KBM-7 (cell line): ENCODE results near the gene WDR4.
"Not testable (repeated sequence)": the region's sequence is repeated elsewhere in the genome, so short reads cannot be mapped to it uniquely, and the experiment has no call there.

ENCODE experiments used
- DNase-seq: peaks from one replicate; pipeline ENCODE4 v3.0.0-alpha.2; 2015
- in situ Hi-C: fragments of 300-500 bp; cut with MboI; formaldehyde crosslinking; loops from 2 replicates; pipeline ENCODE4 v1.14.3; 2020; ENCODE audit warnings: low sequenced_read_pairs, low pct_unique_long_range_greater_than_20kb, mixed read lengths

WDR4 gene

DNA sequence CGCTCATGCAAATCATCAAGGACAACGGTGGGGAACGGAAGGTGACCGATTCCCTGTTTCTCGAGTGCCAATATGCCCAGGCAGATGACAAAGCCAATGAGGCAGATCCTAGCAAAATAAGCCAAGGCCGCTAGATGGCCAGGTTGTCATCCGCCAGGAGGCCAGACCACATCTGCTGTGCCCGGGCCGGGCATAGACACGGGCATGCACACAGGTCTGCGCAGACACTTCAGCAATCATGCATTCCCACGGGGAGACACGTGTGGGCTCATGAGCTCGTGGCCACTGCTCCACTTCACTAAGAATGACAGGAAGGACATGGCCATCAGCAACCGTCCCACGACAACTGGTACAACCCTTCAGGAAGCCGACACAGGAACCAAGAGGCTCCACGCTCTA is 23.4 kb downstream of the WDR4 start:
- in situ Hi-C loops: no loop called here

DNA sequence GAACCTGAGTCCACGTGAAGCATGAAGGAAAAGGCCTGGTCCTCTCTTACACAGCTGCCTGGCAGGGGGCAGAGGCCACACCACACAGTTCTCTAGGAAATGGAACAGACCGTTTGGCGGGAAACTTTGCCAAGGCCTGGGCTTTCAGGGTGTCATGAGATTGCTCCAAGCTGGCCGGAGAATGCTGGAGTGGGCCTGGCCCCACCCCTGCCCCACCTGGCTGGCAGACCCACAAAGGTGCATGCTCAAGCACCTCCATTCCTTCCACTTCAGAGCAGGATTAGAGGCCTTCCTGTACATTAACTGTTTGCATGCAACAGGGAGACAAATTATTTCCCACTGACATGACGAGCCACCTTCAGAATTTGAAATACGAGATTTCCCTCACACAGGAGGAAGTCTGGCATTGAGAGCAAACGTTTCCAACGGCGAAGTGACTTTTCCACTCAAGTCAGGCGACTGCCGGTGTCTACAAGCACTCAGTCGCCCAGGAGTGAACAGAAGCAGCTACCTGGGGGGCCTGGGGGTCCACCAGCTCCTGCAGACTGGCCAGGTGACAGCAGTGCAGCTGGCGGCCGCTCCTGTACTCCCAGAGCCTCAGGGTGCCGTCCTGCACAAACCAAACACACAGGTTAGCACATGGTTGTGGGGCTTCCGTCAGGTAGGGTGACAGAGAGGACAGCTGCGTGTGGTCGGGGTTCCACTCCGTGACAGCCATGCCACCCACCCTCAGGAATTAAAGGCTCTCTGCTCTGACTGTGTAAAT is 24.0 kb downstream of the WDR4 start:
- in situ Hi-C loops: no loop called here
- DNase-seq: no peak

More for the DNA sequence above, 23.4 kb downstream of the WDR4 start:
- DNase-seq: no peak

DNA sequence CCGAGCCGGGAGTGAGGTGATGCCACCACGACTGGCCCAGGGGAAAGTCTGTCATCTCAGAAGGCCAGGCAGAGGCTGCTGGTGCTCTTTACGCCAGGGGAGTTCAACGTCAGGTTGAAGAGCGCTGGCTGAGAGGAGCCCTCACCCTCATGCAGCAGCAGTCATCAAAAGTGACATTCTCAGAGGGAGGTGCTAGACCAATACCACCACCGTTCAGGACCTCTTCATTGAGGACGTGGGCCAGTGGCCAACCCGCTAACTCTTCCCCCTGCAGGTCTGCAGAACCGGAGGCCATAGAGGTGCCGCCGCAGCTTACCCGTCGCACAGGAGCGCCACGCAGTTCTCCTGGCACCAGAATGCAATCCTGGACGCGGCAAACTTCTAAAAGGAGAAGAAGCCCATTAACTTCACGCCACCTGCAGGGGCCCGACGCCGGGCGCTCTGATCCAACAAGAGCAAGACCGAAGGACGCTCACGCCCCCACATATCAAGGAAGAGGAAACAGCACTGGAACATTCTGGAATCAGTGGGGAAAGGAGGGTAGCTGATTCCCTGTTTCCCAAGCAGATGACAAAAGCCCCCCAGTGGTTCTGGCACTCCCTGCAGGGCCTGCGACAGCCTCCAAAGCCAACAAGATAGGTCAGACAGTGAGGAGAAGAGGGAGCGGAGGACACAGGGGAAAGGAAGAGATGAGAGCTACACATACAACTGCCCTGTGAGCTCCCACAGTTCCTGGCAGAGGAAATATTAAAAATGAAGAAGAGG is 24.9 kb downstream of the WDR4 start:
- in situ Hi-C loops: no loop called here
- DNase-seq: no peak

DNA sequence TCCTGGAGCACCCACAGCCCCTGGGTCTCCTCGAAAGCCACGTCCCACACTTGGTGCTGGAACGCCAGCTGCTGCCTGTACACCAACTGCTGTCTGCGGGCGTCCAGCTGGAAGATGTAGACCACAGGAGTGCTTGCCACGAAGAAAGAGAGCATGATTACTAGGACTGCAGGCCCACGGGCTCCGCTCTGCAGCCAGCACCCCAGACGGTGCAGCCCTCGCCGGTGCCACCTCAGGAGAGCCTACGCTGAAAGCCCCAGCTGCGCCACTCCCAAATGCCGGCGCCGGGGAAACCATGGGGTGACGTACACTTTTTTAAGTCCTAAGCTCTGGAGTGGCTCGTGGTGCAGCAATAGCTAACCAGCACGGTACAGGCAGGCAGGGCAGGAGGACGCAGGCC is 25.7 kb downstream of the WDR4 start:
- in situ Hi-C loops: no loop called here
- no peak for DNase-seq

DNA sequence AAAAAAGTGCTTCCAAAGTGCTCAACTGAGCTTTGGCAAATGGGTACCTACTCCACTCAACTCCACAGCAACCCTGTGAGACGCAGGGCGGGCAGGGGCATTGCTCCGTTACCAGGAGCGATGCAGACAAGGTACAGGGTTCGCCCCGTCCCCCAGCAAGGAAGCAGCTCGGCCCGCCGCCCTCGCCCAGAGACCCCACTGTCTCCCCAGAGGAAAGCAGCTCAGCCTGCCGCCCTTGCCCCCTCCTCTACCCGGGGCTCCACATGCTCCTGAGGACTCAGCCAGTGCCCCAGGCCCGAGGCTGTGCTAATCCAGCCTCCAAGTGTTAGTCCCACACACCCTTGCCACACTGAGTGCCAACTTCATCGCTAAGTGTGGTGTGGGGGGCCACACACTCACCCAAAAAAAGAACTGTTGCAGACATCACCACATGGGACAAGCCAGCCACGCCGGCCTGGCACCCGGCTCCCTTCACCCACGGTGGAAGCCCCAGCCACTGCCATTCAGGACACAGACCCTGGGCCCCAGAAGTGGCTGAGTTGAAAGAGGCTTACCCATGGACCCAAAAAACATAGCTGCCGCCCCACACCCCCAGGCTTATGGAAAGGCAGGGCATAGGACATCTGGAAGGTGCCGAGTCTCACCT is 26.3 kb downstream of the WDR4 start:
- DNase-seq: no peak
- in situ Hi-C loops: no loop called here

DNA sequence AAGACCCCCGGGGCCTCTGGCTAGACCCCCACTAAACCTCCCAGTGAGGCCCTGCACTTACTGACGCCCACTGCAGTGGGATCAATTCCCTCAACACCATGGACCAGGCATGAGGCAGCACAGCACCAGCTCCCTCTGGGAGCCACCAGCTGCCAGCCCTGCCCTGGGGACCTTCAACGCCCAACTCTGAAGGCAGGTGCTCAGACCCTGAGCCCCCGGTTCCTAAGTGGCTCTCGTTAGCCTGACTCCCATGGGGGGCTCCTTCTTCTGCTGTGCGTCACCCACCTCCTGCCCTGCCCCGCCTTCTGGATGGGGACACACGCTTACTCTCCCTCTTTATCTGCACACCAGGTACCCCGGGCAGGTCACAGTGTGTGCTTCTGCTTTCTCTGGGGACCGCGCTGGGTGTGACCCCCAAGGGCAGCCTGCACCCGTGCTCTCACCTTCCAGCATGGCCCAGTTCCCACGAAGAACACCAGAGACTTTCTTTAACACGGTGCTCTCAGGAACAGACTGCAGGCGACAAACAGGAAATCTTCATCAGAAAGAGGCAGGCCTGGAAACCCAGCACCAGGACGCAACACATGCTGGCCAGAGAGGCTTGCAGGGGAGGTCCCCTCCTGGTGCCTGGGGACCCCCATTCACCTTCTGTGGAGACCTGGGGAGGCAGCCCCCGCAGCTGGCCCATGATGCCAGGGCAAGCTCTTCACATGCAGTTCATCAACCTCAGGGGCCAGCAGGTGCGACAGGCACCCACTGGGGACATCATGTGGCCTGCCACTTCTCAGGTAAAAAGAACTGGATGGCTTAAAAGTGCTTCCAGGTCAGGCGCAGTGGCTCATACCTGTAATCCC is 27.3 kb downstream of the WDR4 start:
- in situ Hi-C loops: no loop called here

GRCh38 chr21:42850866-42851391 is 28.4 kb downstream of the WDR4 start:
- in situ Hi-C loops: no loop called here
- DNase-seq: peak; percentile 70

More for the DNA sequence above, 27.3 kb downstream of the WDR4 start:
- DNase-seq: no peak

DNA sequence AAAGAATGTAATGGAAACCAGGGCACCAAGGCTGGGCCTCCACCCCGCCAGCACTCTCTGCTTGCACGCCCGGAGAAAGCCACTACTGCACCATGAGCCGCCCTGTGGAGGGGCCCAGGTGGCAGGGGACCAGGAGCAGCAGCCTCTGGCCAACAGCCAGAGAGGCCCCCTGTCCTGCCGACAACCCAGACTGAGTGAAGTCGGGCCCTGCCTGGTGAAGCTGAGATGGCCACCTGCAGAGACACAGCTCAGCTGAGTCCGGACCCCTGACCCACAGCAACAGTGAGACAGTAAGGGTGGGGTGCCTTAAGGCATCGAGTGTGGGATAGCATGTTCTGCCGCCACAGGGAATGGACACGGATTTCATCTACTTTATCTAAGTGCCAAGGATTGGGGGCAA is 28.9 kb downstream of the WDR4 start:
- in situ Hi-C loops: no loop called here
- no peak for DNase-seq

DNA sequence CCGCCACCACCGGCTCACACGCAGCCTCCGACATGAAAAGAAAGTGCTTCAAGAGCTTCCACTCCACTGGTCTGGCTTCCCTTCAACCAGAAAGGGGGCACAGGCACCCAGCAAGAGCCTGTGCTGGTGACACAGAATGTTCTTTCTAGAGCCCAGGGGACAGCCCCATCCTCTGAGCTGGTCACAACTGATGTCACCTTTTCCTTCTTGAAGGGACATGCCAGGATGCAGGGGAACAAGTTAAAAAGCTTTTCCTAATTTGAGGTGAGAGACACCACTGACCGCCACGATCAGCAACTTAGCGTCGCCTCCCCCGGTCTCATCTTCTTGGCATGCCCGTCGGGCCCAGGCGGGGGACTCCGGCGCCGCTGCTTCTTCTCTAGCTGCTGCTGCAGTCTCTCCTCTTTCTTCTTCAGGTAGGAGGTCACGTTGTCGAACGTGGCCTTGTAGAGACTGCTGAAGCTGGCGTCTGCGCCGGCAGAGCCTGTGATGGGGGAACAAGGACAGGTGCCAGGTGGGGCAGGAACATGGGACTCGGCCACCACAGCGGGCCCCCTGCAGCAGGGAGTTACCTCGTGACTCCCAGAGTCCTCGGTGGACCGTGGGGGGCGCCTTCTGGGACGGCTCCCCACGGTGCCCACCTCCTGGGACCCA is 29.5 kb downstream of the WDR4 start:
- in situ Hi-C loops: loop anchor here (25.0 kb wide), 1 partner anchor 263 kb away; no protein-coding TSS in a partner anchor
- no peak for DNase-seq

DNA sequence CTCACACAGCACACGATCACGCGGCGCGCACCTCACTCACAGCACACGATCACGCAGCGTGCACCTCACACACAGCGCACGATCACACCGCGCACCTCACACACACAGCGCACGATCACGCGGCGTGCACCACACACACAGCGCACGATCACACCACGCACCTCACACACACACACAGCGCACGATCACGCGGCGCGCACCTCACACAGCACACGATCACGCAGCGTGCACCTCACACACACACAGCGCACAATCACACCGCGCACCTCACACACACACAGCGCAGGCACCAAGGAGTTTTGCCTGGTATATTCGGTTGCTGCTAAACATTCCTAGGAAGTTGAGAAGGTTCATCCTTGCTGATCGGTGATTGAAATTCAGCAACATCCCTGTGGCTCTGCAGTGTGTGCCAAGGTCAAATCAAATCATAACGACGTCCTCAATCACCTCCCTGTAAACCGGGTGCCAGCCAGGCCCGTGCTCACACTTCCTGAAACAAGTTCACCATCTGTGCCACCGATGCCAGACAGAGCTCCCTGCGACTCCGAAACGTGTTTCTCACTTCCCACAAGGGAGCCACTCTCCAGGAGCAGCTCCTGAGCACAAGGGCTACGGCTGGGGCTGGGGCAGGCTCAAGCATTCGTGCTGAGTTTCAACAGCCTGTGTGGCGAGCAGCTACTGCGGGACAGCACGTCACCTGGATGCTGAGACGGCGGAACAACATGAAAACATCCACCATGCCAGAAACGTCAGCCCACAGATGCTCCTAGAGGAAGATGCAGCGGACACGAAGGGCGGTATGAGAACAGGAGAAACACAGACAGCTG is 30.2 kb downstream of the WDR4 start:
- in situ Hi-C loops: loop anchor here (25.0 kb wide), 1 partner anchor 262 kb away; no protein-coding TSS in a partner anchor

GRCh38 chr21:42848144-42848931 is 31.0 kb downstream of the WDR4 start:
- DNase-seq: not testable (repeated sequence)
- in situ Hi-C loops: loop anchor here (25.0 kb wide), 1 partner anchor 261 kb away; no protein-coding TSS in a partner anchor

More for the DNA sequence above, 30.2 kb downstream of the WDR4 start:
- DNase-seq: no peak

- in situ Hi-C loops: loop anchor here (25.0 kb wide), 1 partner anchor 260 kb away; no protein-coding TSS in a partner anchor
- DNase-seq: no peak
These were observed 31.6 kb downstream of the WDR4 start for GRCh38 chr21:42847726-42848125.

GRCh38 chr21:42847051-42847707 is 32.2 kb downstream of the WDR4 start:
- DNase-seq: no peak
- in situ Hi-C loops: loop anchor here (25.0 kb wide), 1 partner anchor 260 kb away; no protein-coding TSS in a partner anchor

GRCh38 chr21:42846221-42846620 is 33.1 kb downstream of the WDR4 start:
- DNase-seq: no peak
- in situ Hi-C loops: loop anchor here (25.0 kb wide), 1 partner anchor 259 kb away; no protein-coding TSS in a partner anchor

DNA sequence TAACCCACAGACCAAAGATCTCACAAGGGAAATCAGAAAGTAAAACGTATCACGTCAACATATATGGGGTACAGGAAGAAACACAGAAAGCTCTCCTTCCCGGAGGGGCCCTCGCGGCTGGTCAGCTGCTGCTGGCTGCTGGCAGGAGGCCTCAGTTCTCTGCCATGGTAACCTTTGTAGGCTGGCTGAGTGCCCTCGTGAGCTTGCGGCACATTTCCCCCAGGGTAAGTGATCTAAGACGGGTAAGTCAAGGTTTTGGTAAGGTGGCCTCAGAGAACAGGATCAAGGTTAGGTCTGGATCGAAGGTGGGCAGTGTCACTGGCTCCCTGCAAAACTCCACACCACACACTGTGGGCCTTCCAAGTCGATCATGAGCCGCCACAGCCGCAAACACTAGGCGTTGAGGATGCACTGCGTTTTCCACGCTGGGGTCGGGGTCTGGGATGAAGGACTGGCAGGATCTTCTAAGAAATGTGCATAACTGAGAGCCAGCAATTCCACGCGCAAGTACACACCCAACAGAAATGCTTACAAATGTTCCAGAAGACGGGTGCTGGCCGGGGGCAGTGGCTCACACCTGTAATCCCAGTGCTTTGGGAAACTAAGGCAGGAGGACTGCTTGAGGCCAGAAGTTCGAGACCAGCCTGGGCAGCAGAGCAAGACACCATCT is 33.9 kb downstream of the WDR4 start:
- DNase-seq: no peak
- in situ Hi-C loops: loop anchor here (25.0 kb wide), 1 partner anchor 258 kb away; no protein-coding TSS in a partner anchor
